SH-SY5Y (cell line): Measurements from ENCODE around the gene CRTC2.

ENCODE experiments used
- GATA2 ChIP-seq: IDR thresholded peaks from 2 replicates; pipeline ENCODE4 v1.6.1; 2011; ENCODE audit warnings: mild to moderate bottlenecking, low read depth, low read length
- GATA3 ChIP-seq: IDR thresholded peaks from 2 replicates; pipeline ENCODE4 v1.6.1; 2011; ENCODE audit warnings: low read depth, mild to moderate bottlenecking, low read length, moderate library complexity

DNA sequence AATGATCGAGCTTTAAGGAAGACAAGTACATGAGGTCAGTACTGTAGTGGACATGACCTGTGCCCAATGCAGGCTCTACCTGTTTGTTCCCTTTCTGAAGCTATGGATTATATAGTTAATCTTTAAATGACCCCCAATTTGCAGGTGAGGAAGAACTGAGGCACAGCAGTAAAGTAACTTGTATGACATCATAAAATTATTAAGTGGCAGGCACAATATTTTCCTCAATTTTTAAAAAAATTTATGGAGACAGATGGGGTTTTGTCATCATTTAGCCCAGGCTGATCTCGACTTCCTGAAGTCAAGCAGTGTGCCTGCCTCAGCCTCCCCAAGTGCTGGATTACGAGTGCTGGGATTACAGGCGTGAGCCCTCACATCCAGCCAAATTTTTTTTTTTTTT, 32.0 kb downstream of the CRTC2 start:
- no peak for TF ChIP-seq GATA3
- TF ChIP-seq GATA2: no peak
